Pancreas (tissue), 10 donors: ENCODE measurements around the gene CHMP6. TPM values are rescaled to one million over a fixed set of nuclear protein-coding genes. Genes with fewer than 3 reads are reported as not detected.
A peak's percentile ranks its signal among the peaks of the same experiment; 100 is the strongest.

Experiments
- ATAC-seq, 4 donors: fragments of 200-7000 bp; cut with Tn5 transposase; one replicate each; pipeline versions ENCODE4 v1.8.0 to v1.9.1; 2020; ENCODE audit warnings: mild to moderate bottlenecking in 4 of 4, moderate library complexity in 4 of 4
- DNase-seq, 6 donors: peaks; one replicate each; pipeline ENCODE4 v3.0.0-alpha.2; 2020
- FAIRE-seq: peaks from 2 replicates; lab custom pipeline; 2012; peaks lifted over from hg19 to GRCh38; lab: Jason Lieb, UNC
- H3K27ac ChIP-seq, 4 donors: fragments of 200-600 bp; sonication (generic); 1 replicate in 3 of 4; 2 replicates in 1 of 4; pipeline versions ENCODE4 v1.5.0 to v1.8.0; 2020
- H3K27me3 ChIP-seq, 4 donors: fragments of 200-600 bp; one replicate each; pipeline ENCODE4 v1.8.0; 2021
- H3K36me3 ChIP-seq, 3 donors: fragments of 200-600 bp; sonication (generic) in 1 of 3; one replicate each; pipeline versions ENCODE4 v1.5.0 to v1.8.0; 2020 to 2021
- H3K4me1 ChIP-seq, 3 donors: fragments of 200-600 bp; one replicate each; pipeline ENCODE4 v1.8.0; 2021
- H3K4me3 ChIP-seq, 4 donors: fragments of 200-600 bp; sonication (generic) in 2 of 4; one replicate each; pipeline versions ENCODE4 v1.5.0 to v1.8.0; 2020 to 2021
- H3K9me3 ChIP-seq, 4 donors: fragments of 200-600 bp; one replicate each; pipeline ENCODE4 v1.8.0; 2021
- CTCF ChIP-seq, 4 donors: fragments of 200-600 bp; sonication (generic) in 3 of 4; IDR thresholded peaks; one replicate each; pipeline versions ENCODE4 v1.5.0 to v1.8.0; 2021; ENCODE audit warnings: antibody characterized with exemption in 4 of 4
- WGBS, 2 donors: extraction: QIAGEN DNeasy Blood & Tissue Kit; methylation state at CpG; one replicate each; pipeline ENCODE4 v1.1.7; 2013; 5-methylcytosine and 5-hydroxymethylcytosine counted together
- intact Hi-C, 3 donors: fragments of 100-400 bp; cut with DNase I; formaldehyde crosslinking; loops; one replicate each; pipeline versions ENCODE4 v1.11.1 to v1.14.2; 2022
- polyA plus RNA-seq, 2 donors: library from polyadenylated mRNA; stranded (reverse); fragments of 200-250 nt; gene quantifications; one replicate each; pipeline ENCODE4 v1.2.3, GENCODE V29; 2013
- total RNA-seq, 6 donors: library from RNA; stranded (reverse); fragmentation: NEBNext Ultra II Directional in 4 of 6; extraction: Animal tissue kit (Norgen Biotek cat#: 25700) in 4 of 6; gene quantifications; one replicate each; pipeline versions ENCODE4 v1.2.1 to v1.2.4, GENCODE V29; 2021 to 2023
- donor health status: healthy with polysubstance abuse.
- donor health status: DM: no; HTN: no; CAD: no; lungs with moderate emphysema.
- donor health status: DM: no; HTN: no; CAD: no.
- donor health status: control.
- donor health status: control.
- donor health status: Bipolar disorder and iron deficiency.
- donor health status: DM: yes; HTN: yes; CAD: no.
- donor health status: DM: no; HTN: no; CAD: no.
- donor health status: DM: no; HTN: no; CAD: no.
- donor health status: DM: yes; HTN: yes; CAD: no.

CHMP6 gene
- total and polyA plus RNA-seq, 8 donors, result 9.5 to 30.8 (median 13.8) TPM

- Histone ChIP-seq H3K27ac (no peak overlapping the region), H3K4me3 (no peak overlapping the region), H3K36me3 (peaks cover 4 to 48% (median 5%) of the 10 kb centered on the region in 3 donors), H3K4me1 (peaks cover 8 to 27% (median 24%) of the 10 kb centered on the region in 3 donors), H3K27me3 (no peaks in the 10 kb centered on the region), H3K9me3 (no peaks in the 10 kb centered on the region)
- intact Hi-C loops, result no loop called here
- no peak for TF ChIP-seq CTCF (IDR thresholded peaks at IDR 0.05)
- FAIRE-seq (no peak), ATAC-seq (no peak), DNase-seq (peak in 1 of 6 donors; percentile 72)
- WGBS, 2 donors, result 93% methylated on average over 32 of the region's 32 CpGs
These were observed 5.9 kb downstream of the CHMP6 start for GRCh38 chr17:80997424-80998117.

- WGBS, 2 donors, result 94 to 96% methylated on average over 19 of the region's 19 CpGs
- no peak overlapping the region for H3K4me3 ChIP-seq
- no peak for TF ChIP-seq CTCF (IDR thresholded peaks at IDR 0.05)
- ATAC-seq, result no peak
- intact Hi-C loops, result no loop called here
- no peaks in the 10 kb centered on the region for H3K27me3 ChIP-seq
- H3K9me3 ChIP-seq, result no peaks in the 10 kb centered on the region
- H3K4me1 ChIP-seq, result peaks cover 8 to 22% (median 18%) of the 10 kb centered on the region in 3 donors
- DNase-seq, result peak in 1 of 6 donors; percentile 38
- FAIRE-seq, result no peak
- no peak overlapping the region for H3K27ac ChIP-seq
- H3K36me3 ChIP-seq, result peaks cover 4 to 48% (median 5%) of the 10 kb centered on the region in 3 donors
These were observed 6.6 kb downstream of the CHMP6 start for GRCh38 chr17:80998118-80998747.

- no peaks in the 10 kb centered on the region for H3K27me3 ChIP-seq
- peaks cover 4 to 48% (median 5%) of the 10 kb centered on the region in 3 donors for H3K36me3 ChIP-seq
- FAIRE-seq (no peak), ATAC-seq (no peak), DNase-seq (no peak)
- no peak overlapping the region for H3K4me3 ChIP-seq
- TF ChIP-seq CTCF (IDR thresholded peaks at IDR 0.05), result no peak
- no peak overlapping the region for H3K27ac ChIP-seq
- intact Hi-C loops, result no loop called here
- 93 to 94% methylated on average over 39 of the region's 39 CpGs for WGBS, 2 donors
- peaks cover 8 to 19% (median 16%) of the 10 kb centered on the region in 3 donors for H3K4me1 ChIP-seq
- no peaks in the 10 kb centered on the region for H3K9me3 ChIP-seq
These were observed 7.3 kb downstream of the CHMP6 start for GRCh38 chr17:80998748-80999535.

GRCh38 chr17:80999536-81000333 lies 8.1 kb downstream of the CHMP6 start:
- intact Hi-C loops, result no loop called here

More at GRCh38 chr17:80999536-81000333, 8.1 kb downstream of the CHMP6 start:
- WGBS, 2 donors, result 93 to 96% methylated on average over 39 to 40 of the region's 40 CpGs
- FAIRE-seq (no peak), ATAC-seq (no peak), DNase-seq (peak in 1 of 6 donors; percentile 73)
- no peak overlapping the region for H3K27ac ChIP-seq
- no peak for TF ChIP-seq CTCF (IDR thresholded peaks at IDR 0.05)
- peaks cover 4 to 48% (median 5%) of the 10 kb centered on the region in 3 donors for H3K36me3 ChIP-seq
- peaks cover 0 to 5% (median 0%) of the 10 kb centered on the region in 4 donors for H3K27me3 ChIP-seq
- H3K4me1 ChIP-seq, result peaks cover 8 to 19% (median 19%) of the 10 kb centered on the region in 3 donors
- H3K4me3 ChIP-seq, result no peak overlapping the region
- no peaks in the 10 kb centered on the region for H3K9me3 ChIP-seq
